Measurements from ENCODE around the gene B3GNT5. TPM values are rescaled to one million over a fixed set of nuclear protein-coding genes. Genes with fewer than 3 reads are reported as not detected.

Gene B3GNT5
- total and polyA plus RNA-seq, 2 experiments from 2014 or later: 4.9 to 6.4 TPM

DNA sequence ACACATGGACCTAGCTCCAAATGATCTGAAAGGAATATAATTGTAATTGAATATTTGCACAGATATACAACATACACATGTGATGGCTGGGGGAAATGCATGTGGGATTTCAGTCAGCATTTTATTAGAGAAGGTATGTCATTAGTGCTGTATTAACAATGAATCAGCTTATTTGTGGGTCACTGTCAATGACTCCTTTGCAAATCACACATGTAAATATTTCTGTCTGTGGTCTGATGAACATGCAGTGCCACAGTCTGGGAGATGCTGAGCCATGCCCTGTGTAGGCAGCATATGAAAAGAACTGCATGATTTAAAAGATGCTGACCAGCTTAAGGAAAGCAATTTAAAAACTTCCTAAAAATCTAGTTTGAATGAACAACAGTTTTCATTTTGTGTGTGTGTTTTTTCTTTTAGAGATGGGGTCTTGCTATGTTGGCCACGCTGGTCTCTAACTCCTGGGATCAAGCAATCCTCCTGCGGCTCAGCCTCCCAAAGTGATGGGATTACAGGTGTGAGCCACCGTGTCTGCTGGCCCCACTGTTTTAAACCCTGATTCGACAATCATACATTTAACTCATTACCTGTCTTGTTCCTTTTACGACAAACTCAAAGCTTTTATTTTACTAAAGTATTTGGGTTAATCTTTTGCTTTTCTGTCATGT lies 803 bp upstream of the B3GNT5 start (continued):
- TF ChIP-seq REST (IDR thresholded peaks at IDR 0.05; ENCODE audit: unreplicated experiment) (no peak), ZNF331 (CRISPR knock-in tag; IDR thresholded peaks at IDR 0.05; ENCODE audit: low read depth) (no peak)

DNA sequence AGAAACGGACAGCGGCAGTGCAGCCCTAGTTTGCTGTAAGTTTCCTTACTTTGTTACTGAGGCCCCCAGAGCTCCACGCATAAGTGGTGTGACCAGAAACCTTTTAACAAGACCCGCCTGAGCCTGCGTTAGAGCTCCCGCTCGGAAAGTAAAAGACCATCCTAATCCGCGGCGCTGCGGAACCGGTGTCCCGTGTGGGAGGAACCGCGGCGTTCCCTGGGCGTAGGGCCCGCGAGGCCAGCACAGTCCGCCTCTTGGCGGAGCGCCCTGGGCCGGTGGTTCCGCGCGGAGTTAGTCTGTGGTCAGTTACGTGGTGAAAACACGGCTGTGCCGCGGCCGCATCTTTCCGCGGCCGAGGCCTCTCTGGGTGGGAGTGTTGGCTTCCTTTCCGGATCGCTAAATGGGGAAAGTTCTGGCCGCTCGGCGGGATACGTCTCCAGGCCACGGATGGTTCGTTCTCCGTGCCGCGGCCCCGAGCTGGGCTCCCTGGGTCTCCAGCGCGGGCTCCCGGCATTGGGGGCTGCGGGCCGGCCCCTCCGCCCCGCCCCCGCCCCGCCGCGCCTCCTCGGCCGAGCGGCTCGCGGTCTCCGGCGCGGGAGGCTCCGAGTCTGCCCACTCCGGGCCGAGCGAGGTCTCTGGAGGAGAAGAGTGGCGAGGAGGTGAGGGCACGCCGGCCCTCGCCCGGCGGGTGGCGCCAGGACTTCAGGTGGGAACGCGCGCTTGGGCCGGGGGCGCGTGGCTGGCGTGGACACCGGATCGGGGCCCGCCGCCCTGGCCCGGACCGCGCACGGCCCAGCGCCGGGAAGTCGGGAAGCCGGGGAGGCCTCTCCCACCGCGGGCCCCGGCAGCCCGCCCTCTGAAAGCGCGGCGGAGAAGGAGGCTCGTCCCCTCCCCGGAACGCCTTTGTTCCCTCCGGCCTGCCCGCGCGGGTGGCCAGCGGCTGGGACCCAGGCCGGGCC lies 754 bp downstream of the B3GNT5 start:
- ATAC-seq: peak; percentile 73
- H3K27me3 Mint-ChIP-seq (ENCODE audit: insufficient read depth, low read depth, poor library complexity): peaks cover 23% of the 10 kb centered on the region
- no peaks in the 10 kb centered on the region for H4K20me1 ChIP-seq (replicated peaks; ENCODE audit: insufficient read depth)
- H3K4me3 ChIP-seq: peak overlapping the region; percentile 85
- no peaks in the 10 kb centered on the region for H3F3A ChIP-seq (replicated peaks; ENCODE audit: low read depth)
- H3K79me2 ChIP-seq (replicated peaks; ENCODE audit: insufficient read depth): peaks cover 11% of the 10 kb centered on the region; the same call in 1 of the 2 replicates
- H3K4me1 ChIP-seq (ENCODE audit: insufficient read depth): peaks cover 33% of the 10 kb centered on the region
- peaks cover 36% of the 10 kb centered on the region for H3K27me3 ChIP-seq (ENCODE audit: insufficient read depth)
- H3K4me1 Mint-ChIP-seq: peaks cover 30% of the 10 kb centered on the region
- H3K4me2 ChIP-seq: peak overlapping the region; percentile 96
- H3K27ac Mint-ChIP-seq: no peak overlapping the region
- H2AFZ ChIP-seq: peak overlapping the region; percentile 91
- no peaks in the 10 kb centered on the region for H3K36me3 ChIP-seq (ENCODE audit: insufficient read depth)
- H3K4me3 Mint-ChIP-seq: peak overlapping the region; percentile 68
- DNase-seq (ENCODE audit: low spot score): peak; percentile 74
- H3K27ac ChIP-seq (ENCODE audit: low read depth): no peak overlapping the region
- H3K9me2 ChIP-seq (ENCODE audit: insufficient read depth): no peaks in the 10 kb centered on the region
- H3K9me3 Mint-ChIP-seq: peaks cover 3% of the 10 kb centered on the region; the same call in 1 of the 3 replicates
- no peaks in the 10 kb centered on the region; the same call in 2 of the 3 replicates for H3K36me3 Mint-ChIP-seq (ENCODE audit: low read depth)
- TF ChIP-seq JUNB (IDR thresholded peaks at IDR 0.05; ENCODE audit: unreplicated experiment): no peak
- peak; percentile 75 for TF ChIP-seq EZH2 (IDR thresholded peaks at IDR 0.05; ENCODE audit: low read depth, unreplicated experiment)
- TF ChIP-seq CREB1 (CRISPR knock-in tag; IDR thresholded peaks at IDR 0.05; ENCODE audit: low read depth): no peak
- TF ChIP-seq, protein P1, sequence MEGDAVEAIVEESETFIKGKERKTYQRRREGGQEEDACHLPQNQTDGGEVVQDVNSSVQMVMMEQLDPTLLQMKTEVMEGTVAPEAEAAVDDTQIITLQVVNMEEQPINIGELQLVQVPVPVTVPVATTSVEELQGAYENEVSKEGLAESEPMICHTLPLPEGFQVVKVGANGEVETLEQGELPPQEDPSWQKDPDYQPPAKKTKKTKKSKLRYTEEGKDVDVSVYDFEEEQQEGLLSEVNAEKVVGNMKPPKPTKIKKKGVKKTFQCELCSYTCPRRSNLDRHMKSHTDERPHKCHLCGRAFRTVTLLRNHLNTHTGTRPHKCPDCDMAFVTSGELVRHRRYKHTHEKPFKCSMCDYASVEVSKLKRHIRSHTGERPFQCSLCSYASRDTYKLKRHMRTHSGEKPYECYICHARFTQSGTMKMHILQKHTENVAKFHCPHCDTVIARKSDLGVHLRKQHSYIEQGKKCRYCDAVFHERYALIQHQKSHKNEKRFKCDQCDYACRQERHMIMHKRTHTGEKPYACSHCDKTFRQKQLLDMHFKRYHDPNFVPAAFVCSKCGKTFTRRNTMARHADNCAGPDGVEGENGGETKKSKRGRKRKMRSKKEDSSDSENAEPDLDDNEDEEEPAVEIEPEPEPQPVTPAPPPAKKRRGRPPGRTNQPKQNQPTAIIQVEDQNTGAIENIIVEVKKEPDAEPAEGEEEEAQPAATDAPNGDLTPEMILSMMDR (conservative IDR thresholded peaks at IDR 0.05; ENCODE audit: low read depth in 2 of 2): peak in 1 of 2 experiments; percentile 9; a peak in 1 of 4 replicates
- peak; percentile 11; the same call in 1 of the 2 replicates for TF ChIP-seq POLR2AphosphoS5 (IDR thresholded peaks at IDR 0.05; ENCODE audit: low read depth)
